ENCODE data around the gene POLR3H. TPM values are rescaled to one million over a fixed set of nuclear protein-coding genes. Genes with fewer than 3 reads are reported as not detected.

Gene POLR3H
- total and polyA plus RNA-seq, 2 of the 4 experiments (the other 2 are of a cell fraction): 37.8 to 67.8 TPM

DNA sequence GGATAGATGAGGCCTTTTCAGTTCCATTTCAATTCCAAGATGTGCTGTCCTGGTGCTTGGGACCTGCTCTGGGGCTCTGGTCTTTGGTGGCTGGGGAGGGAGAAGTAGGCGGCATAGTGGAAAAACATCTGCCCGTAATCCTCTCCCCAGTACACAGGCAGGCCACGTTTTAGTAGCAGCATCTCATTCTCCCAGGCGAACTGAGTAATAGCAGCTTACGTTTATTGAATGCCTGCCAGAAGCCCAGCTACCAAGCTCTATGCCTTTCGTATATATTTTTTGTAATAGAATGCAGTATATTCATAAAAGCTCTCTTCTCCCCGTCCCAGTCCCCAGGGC is 63.9 kb downstream of the POLR3H start:
- Histone ChIP-seq H2BK120ac (ENCODE audit: low read depth, low read length) (0 out of 2 replicates have a peak overlapping the region, but pooled peaks have one; percentile 1), H3K4me1 (ENCODE audit: control insufficient read depth, insufficient read depth, low read length) (peaks cover 37% of the 10 kb centered on the region), H3K56ac (ENCODE audit: extremely low read depth, insufficient read depth, low read length) (no peak overlapping the region), H3K4me2 (ENCODE audit: low read depth, low read length) (peak overlapping the region; percentile 65), H4K91ac (ENCODE audit: insufficient read depth, low read depth, low read length) (peak overlapping the region; percentile 16), H3K23ac (ENCODE audit: low read depth, low read length) (peak overlapping the region; percentile 46), H3K9ac (ENCODE audit: low read depth, low read length) (no peak overlapping the region), H3K4ac (ENCODE audit: low read depth, low read length) (peak overlapping the region; percentile 29), H3K4me3 (ENCODE audit: insufficient read depth, low read depth, low read length) (no peak overlapping the region), H3K79me1 (ENCODE audit: low read depth in 1 of 2, low read length in 2 of 2) (peaks cover 18 to 84% of the 10 kb centered on the region in 2 experiments), H3K27me3 (ENCODE audit: control insufficient read depth, insufficient read depth, low read length) (no peaks in the 10 kb centered on the region), H2AK5ac (ENCODE audit: low read depth, low read length) (peak overlapping the region; percentile 12), H4K5ac (ENCODE audit: low read depth, low read length) (no peak overlapping the region), H2AK9ac (replicated peaks; ENCODE audit: low read depth, low read length, poor library complexity) (peak overlapping the region; percentile 70), H2BK15ac (ENCODE audit: low read depth, low read length) (no peak overlapping the region), H2BK5ac (ENCODE audit: low read depth, low read length, poor library complexity, severe bottlenecking) (peak overlapping the region; percentile 56), H4K8ac (ENCODE audit: low read depth in 2 of 2, low read length in 2 of 2) (peak overlapping the region in 1 of 2 experiments; percentile 58; a peak in 2 of 4 replicates), H2BK20ac (ENCODE audit: low read depth, low read length) (no peak overlapping the region), H3K18ac (ENCODE audit: low read depth, low read length) (no peak overlapping the region), H2AFZ (replicated peaks; ENCODE audit: low read length, poor library complexity) (no peak overlapping the region), H3K27ac (ENCODE audit: insufficient read depth, low read length) (peak overlapping the region; percentile 41; the same call in 1 of the 2 replicates), H4K20me1 (ENCODE audit: insufficient read depth, low read length) (peaks cover 51% of the 10 kb centered on the region), H3K9me3 (ENCODE audit: control insufficient read depth, insufficient read depth, low read length) (no peaks in the 10 kb centered on the region), H3K9me1 (ENCODE audit: insufficient read depth, low read length) (peaks cover 29% of the 10 kb centered on the region), H3K14ac (replicated peaks; ENCODE audit: low read depth, low read length) (peak overlapping the region; percentile 20; the same call in 1 of the 2 replicates), H3K36me3 (ENCODE audit: control insufficient read depth, insufficient read depth, low read length) (no peaks in the 10 kb centered on the region)
- peak; percentile 11 for TF ChIP-seq RCOR1 (IDR thresholded peaks at IDR 0.05; ENCODE audit: insufficient replicate concordance, low read length)
- no peak for TF ChIP-seq BHLHE40 (IDR thresholded peaks at IDR 0.05; ENCODE audit: low read depth, low read length)
- TF ChIP-seq MAZ (IDR thresholded peaks at IDR 0.05; ENCODE audit: borderline replicate concordance, low read depth, low read length): 0 out of 2 replicates have a peak, but pooled peaks have one; percentile 20
- in situ Hi-C loops (cut with MboI; ENCODE audit: low sequenced_read_pairs): no loop called here
- intact Hi-C loops (cut with micrococcal nuclease): no loop called here
- DNase-seq (peak; percentile 92), ATAC-seq (ENCODE audit: low read depth) (peak; percentile 76)
- dilution Hi-C loops (cut with HindIII; ENCODE audit: low sequenced_read_pairs, unreplicated experiment): no loop called here
- WGBS, 2 experiments (ENCODE audit: extremely low coverage in 2 of 2, insufficient read length in 1 of 2): no CpG with 5 or more reads among the region's 7 CpGs
- POLR2A ChIA-PET (ENCODE audit: unreplicated experiment): interaction anchor here (0.6 kb wide), 1 partner anchor 120 kb away, joined by 3 read pairs; no protein-coding TSS in a partner anchor
- BruUV-seq (replicated peaks): no TSS peak
- CTCF ChIA-PET: interaction anchor here (0.5 to 1.9 kb wide), 2 partner anchors 37 to 43 kb away, joined by 3 to 7 read pairs; no protein-coding TSS in a partner anchor
